HG03342 (cell line): ENCODE measurements around the gene KLHL3.

ENCODE experiments used
- ATAC-seq: cut with Tn5 transposase; IDR thresholded peaks from one replicate; pipeline ENCODE4 v1.9.1; 2021; ENCODE audit warnings: mild to moderate bottlenecking, moderate library complexity; ENCODE audit not compliant: unreplicated experiment

The KLHL3 gene

DNA sequence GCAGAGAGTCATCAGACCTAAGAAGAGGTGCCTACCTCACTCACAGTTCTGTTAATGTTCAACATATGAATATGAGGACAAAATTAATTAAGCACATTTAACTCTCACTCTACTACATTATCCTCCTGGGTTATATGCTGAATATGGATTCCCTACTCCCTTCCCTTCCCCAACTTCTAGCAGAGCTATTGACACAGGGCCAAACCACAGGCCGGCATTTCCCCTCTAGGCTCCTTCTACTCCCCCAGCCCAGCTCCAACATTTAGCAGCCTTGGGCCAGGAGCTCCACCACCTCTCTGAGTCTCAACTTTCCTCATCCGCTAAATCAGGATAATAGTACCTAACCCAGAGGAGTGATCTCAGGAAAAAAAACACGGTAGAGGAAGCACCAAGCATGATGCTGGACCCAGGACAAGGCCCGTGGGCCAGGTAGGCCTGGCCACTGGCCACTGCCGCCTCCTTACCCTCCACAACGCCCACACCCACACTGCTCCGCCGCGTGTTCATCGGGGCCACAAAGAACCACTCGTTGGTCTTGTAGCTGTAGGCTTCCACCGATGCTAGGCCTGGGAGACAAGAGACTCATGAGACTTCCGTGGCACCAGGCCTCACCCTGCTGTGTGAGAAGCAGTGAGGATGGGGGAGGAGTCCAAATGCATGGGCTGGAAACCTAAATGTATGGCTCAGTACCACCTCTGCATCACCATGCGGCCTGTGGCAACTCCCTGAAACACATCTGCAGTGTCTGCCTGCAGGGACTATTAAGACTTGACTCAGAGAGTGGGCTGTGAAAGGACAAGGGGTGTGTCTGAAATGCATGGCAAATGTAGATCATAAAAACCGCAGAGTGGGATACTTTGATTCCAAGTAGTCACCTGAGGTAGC, 98.8 kb downstream of the KLHL3 start:
- ATAC-seq = no peak

DNA sequence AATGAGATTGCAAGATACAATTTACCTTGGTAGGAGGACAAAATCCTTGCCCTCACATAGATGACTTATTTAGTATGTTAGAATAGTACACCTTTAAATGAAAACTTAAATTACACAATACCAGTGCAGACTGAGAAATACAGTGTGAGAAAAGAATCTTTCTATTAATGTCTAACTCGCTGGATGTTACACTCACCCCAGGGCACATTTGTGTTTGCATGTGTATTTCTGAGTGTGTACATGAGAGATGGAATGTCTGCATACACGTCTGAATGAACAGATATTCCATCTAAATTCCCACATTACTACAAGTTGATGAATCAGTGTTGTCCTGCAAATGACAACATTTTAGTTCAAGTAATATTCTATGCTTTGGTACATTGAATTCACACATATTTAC, 99.8 kb downstream of the KLHL3 start:
- no peak for ATAC-seq

DNA sequence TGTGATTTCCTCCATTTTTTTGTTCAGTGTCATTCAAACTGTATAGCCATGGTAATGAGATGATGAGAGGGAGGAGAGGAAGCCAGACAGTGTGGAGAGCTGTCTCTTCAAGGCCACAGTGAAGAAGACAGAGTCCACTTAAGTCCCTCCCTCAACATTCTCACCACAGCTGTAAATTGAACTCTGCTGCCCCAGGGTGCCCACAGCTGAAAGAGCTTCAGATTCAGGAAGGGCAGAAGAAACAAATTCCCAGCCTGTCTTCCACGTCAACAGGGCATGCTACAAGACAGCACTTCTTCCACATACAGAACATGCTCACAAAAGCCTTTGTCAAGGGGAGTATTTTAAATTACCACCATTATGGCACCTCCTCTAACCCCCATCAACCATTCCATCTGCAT, 100.4 kb downstream of the KLHL3 start:
- no peak for ATAC-seq

DNA sequence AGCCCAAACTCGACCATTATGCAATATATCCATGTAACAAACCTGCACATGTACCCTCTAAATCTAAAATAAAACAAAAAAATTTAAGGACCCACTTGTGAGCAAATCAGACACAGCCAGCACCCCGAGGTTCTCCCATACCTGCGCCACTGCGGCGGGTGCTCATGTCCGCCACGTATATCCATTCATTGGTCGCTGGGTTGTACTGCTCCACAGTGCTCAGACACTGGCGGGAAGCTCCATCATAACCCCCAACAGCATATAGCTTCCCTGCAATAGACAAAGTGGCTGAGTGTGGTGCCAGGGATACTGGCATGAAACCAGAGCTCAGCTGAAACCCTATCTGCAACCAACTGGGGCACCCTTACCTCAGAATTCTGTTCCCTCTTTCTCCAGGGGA, 102.0 kb downstream of the KLHL3 start:
- ATAC-seq = no peak

DNA sequence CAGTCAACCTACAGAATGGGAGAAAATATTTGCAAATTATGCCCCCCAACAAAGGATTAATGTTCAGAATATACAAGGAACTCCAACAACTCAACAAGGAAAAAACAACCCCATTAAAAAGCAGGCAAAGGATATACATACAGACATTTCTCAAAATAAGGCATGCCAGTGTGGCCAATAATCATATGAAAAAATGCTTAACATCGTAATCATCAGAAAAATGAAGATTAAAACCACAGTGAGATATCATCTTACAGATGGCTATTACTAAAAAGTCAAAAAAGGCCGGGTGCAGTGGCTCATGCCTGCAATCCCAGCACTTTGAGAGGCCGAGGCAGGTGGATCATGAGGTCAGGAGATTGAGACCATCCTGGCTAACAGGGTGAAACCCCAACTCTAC, 103.2 kb downstream of the KLHL3 start:
- ATAC-seq = no peak

DNA sequence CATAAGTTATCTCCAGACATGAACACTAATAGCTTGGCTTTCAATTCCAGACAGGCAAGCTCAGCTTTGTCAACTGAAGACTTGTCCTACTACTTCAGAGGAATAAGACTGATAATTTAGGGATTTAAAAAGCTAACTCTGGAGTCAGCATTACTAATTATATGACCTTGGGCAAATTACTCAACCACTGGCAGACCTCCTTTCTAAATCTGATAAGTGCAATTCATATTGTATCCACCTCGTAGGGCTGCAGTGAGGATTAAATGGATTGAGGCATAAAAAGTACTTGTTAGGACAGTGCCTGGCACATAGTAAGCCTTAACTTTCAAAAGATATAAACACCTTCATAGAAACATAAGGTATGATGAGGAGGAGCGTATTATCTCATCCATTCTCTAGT, 104.4 kb downstream of the KLHL3 start:
- ATAC-seq = no peak

DNA sequence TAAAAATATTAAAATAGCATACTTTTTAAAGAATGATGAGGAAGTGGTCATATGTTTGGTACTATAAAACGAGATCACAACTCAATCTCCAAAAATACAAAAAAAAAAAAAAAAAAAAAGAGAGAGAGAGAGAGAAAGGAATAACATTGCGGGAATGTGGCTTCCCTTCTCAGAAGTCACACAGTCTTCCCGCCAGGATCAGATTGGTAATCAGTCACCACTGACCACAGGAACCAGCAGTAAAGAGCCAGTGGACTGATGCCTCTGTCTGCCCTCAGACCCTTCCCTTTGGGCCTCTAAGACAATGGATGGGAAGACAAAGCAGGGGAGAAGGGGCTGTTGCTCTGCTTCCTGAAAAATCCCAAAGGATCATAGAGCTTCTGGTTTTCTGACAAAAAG, 104.9 kb downstream of the KLHL3 start:
- ATAC-seq = no peak

DNA sequence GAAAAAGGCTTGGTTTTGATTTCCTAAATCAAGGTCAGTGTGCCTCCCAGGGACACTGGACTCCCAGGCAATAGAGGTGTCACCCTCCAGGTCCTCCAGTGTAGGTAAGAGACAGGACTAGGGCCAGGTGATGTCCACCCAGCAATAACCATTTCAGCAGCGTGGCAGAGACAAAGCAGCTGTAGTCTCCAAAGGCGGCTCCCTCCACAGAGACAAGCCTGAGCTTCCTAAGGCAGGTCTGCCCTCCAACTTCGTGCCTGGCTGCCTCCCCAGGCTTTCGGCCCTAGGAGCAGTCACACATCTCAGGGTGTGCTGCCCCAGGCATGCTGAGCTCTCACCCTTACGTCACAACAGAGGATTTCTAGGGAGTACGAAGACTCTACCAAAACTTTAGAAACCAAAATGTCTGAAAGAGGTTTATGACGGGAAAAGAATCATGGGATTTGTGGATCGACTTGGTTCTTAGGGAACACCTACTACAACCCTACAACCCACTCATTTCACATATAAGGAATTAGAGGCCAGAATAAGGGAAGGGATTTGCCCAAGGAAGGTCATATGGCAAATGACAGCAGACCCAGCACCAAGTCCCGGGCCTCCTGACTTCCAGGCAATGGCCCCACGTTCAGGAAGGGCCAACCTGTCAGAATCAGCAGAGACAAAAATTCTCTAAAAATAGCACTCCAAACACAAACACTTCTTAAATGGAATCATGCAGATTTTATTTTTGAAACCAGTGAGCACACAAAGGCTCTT, 105.5 kb downstream of the KLHL3 start:
- no peak for ATAC-seq

DNA sequence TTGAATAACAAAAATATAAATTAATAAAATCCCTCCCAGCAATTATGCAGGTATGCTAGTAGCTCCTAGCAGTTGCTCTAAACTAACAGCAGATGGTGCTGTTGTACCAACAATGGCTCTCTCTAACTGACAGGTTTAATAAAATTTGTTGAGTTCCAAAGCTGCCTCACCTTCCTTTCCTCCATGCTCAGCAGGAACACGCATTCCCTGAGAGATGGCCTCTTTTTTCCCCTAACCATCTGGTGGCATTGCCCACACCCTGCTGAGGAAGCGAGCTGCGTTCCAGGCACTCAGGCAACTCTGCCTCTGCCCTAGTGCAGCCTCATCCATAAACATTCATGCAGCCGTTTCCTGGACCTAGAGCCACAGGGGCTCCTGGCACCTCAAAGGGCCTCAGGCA, 106.2 kb downstream of the KLHL3 start:
- ATAC-seq = no peak

DNA sequence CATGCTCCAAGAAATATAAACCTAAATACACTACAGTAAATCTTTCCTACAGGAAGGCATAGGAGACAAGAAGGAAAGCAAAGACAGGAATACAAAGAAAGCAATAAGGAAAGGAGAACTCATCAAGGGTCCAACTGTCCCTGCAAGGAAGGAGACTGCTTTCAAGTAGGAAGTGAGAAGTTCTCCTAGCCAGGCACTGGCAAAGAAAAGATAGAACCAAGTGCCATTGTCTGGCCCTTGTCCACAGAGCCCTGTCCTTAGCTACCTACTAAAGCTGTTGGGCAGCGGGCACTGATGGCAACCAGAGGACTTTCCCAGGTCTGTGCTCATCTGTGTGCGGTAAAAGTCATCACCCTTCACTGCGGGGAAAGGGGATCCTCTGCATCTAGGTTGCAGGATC, 108.2 kb downstream of the KLHL3 start:
- no peak for ATAC-seq

DNA sequence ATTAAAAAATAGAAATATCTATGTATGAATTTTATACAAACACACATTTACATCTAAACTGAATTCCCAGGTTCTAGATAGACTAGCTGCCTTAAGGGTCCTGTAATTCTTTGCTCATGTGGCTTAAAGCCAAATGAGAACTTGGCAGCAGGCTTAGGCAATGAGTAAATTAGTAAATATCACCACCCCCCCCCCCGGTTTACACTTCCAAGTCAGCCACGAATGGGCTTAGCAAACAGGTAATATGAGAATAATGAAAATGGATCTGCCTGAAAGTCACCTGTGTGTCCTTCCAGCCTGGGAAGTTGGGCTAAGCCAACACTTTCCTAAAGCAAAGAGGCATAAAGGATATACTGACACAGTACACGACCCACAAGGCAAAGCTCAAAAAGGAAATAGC, 108.6 kb downstream of the KLHL3 start:
- no peak for ATAC-seq

DNA sequence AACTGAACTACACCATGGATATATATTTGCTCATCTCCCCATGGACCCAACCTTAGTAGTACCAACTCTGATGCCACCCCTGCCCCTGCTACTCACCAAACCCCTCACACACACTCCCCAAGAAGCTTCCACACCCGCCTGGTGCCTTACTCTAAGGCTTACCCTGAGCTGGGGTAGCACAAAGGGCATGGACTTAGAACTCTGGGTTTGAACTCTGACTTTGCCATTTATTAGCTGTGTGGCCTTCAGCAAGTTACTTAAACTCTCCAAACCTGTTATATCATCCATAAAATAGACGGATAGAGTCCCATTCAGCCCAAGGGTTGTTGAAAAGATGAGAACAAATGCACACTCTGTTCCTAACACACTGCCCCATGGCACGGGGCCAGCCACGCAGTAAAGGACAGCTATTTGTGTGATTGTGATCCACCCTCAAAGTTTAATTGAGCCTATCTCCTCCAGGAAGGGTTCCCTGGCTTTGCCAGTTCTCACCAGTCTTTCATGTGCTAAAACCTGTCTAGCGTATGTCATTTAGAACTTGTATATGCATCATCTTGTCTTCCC, 111.0 kb downstream of the KLHL3 start:
- ATAC-seq = no peak

DNA sequence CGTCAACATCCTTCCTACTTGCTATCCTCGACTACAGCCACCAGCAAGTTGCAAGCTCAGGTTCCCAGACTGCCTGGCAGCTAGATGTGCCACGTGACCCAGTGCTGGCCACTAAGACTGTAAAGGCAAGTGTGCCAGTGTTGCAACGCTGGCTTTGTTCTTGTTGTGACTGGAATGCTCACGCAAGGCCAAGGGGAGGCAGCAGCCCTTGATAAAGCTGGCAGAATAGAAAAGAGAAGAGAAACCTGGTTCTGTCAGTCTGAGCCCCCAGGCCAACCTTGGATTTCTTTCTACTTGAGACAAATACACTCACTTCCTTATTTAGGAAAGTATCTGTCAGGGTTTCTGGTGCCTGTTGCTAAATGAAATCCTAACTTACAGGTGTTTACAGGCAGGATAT, 113.0 kb downstream of the KLHL3 start:
- ATAC-seq = peak; percentile 71

DNA sequence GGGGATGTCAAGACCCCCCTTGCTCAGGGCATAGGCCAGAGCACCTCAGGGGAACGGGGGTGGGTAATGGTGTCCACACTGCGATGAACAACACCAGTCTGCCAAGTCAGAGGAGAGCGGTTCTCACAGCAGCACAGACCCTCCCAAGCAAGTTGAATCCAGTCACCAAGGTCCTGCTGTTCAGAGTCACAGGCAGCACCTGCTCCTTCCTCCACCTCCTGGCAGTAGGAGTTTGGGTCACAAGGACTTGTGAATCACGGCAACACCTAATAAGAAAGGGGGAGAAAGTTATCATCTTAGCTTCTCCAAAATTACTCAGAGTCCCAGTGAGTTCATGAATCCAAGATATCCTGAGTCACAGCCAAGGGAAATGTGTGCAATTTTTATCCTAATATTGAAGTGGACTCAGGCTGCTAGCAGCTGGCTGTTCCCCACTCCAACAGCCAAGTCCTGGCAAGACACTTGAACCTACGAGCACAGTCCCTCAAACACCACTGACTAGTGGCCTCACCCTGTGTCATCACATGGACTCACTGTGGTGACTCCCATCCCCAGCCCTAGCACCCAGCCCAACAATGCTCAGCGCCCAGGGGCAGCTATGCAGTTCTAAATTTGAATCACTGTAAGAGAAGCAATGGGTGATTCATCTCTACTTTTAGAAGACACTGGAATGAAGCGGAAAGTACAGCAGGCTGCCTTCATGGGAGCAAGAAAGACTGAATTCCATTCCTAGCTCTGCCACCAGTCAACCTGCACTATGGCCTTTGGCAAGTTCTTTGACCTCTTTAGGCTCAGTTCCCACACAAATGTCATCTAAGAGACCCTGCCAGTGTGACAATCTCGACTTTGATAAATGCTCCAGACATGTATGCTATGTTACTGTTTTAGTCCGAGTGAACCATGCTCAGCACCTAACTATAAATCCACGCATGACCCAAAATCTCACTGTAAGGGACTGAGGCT, 113.7 kb downstream of the KLHL3 start:
- ATAC-seq = no peak

DNA sequence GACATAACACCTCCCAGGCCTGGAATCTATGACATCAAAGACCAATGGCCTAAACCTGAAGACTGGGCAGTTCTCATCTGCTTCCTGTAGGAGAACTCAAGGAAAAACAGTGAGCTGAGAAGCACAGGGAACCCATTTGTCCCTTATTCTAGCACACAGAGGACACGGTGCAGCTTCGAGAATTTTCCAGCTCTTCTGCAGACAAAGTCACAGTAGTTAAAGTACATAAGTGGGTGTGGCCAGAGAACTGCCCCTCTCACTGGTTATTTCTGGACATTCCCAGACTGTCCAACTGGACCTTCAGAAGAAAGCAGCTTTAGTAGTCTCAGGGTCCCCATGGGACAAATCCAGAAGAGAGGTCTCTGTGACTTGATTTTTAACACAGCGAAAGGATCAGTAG, 114.6 kb downstream of the KLHL3 start:
- no peak for ATAC-seq

DNA sequence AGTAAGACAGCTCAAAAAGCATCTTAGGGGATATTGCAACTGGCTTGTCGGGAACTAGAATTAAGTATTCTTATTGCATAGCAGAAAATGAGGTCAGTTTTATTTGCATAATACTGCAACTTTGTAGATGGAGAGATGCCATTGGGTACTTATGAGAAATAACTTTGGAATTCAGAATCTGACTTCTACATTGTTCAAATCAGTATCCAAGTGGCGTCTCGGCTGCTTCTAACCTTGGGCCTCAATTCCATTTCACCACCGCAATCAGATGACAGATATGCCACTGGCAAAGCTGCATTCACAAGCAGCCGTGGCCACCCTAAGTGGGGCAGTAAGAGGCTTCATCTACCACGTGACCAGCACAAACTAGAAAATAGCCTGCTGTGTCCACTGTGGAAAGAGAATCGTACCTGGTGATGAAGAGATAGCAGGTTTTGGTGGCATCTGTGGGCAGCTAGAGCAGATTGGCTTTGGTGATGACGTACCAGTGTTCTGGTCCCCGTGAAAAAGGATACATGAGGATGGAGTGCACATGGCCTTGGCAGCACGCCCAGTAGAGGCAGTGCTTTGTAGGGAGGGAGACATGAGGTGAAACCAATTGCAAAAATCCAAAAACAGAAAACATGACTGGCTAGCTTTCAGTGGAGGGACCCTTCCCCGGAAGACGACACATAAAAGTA, 116.6 kb downstream of the KLHL3 start:
- ATAC-seq = no peak

DNA sequence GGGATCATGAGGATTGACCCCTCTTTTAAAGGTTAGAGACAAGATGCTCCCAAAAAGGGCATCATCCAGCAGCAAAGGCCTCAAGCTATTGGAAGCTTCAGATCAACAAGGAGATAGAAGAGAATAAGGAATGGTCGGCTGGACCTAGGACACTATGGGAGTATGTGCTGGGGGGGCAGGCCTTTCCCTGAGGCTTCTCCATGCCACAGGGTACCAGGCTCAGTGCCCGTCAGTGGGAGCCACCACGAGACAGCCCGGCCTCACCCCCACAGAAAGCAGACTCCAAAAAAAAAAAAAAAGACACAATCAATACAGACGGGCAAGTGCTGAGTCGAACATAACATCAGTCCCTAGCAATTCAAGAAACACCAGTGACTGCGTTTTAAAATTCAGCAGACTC, 117.4 kb downstream of the KLHL3 start:
- no peak for ATAC-seq

DNA sequence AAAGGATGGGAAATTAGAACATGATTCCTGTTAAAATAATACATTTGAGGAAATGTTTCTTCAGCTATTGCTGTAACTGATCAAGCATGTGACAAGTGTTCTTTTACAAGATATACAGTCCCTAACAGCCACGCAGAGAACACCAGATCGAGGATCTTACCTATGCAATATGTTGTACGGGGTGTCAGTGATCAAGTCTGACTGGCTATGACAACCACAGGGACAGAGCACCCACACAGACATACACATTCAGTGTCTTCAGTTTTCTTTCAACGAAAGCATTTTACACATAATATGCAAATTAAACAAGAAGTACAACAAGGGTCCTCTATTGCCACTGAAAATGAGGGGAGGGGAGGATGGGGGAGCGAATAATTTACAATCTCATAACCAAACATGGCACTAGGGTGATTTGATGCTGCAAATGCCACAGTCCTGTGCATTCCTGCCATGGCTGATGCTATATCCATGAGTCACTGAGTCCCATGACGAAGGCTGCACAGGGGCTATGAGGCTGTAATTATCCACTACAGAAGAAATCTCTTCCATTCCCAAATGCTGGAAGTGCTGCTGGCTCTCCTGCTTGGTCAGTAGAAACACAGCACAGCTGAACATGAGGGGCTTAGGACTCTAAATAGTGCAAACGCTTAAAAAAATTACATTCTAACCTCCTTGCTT, 118.2 kb downstream of the KLHL3 start:
- no peak for ATAC-seq

DNA sequence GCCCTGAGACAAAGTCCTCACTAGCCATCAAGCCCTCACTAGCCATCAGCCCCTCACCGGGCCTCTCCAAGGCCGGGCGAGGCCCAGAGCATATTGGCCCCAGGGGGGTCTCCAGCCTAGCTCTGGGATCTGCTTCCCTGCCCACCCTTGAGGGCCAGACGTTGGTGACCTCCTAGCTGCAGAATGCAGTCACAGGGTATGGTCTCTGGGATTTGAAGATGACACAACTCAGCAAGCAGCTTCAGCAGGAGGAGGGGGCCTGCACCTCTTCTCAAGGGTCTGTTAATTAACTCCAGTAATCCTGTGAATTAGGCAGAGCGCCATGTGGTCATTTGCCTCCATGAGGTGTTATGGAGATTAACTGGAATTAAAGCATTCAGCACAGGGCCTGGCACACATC, 119.8 kb downstream of the KLHL3 start:
- ATAC-seq = no peak
